C4-2B (cell line): ENCODE measurements around the gene ADGRV1.

Experiments
- ZFX ChIP-seq: fragments of 450-650 bp; IDR thresholded peaks from 2 replicates; pipeline ENCODE4 v1.6.1; 2017
- TF ChIP-seq, protein P1 (sequence below): fragments of 450-650 bp; conservative IDR thresholded peaks from 2 replicates; pipeline ENCODE4 v1.5.1; 2017; ENCODE audit warnings: mild to moderate bottlenecking

DNA sequence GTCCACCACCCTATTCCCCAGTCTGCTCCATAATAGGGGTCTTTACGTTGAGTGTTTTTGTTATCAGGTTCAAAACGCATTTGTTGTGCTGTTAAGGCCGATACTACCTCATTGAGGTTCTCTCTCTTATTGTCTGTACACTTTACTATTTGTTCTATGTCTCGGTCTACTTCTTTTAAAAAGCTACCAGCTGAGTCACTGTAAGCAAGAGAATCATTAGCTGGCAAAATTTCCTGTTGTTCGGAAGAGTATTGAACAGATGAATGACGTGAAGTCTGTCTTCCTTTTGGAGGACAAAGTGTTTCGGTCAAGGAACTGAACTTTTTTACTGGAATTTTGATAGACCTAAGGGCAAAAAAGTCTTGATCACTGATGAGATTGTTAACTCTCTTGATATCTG is 39.5 kb upstream of the ADGRV1 start:
- TF ChIP-seq, protein P1, sequence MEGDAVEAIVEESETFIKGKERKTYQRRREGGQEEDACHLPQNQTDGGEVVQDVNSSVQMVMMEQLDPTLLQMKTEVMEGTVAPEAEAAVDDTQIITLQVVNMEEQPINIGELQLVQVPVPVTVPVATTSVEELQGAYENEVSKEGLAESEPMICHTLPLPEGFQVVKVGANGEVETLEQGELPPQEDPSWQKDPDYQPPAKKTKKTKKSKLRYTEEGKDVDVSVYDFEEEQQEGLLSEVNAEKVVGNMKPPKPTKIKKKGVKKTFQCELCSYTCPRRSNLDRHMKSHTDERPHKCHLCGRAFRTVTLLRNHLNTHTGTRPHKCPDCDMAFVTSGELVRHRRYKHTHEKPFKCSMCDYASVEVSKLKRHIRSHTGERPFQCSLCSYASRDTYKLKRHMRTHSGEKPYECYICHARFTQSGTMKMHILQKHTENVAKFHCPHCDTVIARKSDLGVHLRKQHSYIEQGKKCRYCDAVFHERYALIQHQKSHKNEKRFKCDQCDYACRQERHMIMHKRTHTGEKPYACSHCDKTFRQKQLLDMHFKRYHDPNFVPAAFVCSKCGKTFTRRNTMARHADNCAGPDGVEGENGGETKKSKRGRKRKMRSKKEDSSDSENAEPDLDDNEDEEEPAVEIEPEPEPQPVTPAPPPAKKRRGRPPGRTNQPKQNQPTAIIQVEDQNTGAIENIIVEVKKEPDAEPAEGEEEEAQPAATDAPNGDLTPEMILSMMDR, result no peak
- no peak for TF ChIP-seq ZFX
